ENCODE measurements around the gene RASL10B. TPM values are rescaled to one million over a fixed set of nuclear protein-coding genes. Genes with fewer than 3 reads are reported as not detected.

The RASL10B gene
- total RNA-seq, 2 donors from 2014 or later, result 0.10 to 0.50 TPM

DNA sequence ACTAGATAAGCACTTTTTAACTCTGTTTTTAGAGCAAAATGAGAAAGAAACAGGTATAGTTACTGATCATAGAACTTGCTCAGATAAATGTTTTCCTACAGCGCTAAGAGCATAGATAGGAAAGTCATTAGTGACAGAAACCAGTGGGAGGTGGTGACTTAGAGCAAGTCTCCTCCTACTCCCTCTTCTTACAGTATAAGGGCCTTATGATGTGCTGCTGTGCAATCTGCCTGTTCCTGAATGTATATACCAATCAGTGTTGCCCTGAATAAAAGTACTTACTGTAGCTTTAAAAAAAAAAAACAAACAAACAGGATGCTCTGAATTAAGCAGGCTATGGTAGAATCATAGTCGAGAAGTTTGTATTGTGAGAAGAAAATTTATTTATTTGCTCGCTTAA, 23.3 kb upstream of the RASL10B start:
- no peaks in the 10 kb centered on the region for H3K27me3 Mint-ChIP-seq

DNA sequence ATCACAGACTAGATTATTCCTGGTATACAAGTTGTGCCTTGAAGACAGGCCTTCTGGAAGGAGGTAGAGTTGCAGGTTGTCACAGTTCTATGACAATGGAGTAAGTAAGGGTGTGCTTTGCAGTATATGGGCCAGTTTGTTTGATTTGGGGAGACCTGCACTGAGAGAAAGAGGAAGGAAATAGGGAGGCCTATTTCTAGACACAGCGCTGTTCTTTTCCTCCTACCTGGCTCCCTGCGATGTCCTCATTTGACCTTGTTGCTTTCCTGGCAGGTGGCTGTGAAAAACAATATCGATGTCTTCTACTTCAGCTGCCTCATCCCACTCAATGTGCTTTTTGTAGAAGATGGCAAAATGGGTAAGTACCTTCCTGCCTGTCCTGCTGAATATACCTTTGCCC, 22.5 kb upstream of the RASL10B start:
- no peak for ATAC-seq
- H3K27ac Mint-ChIP-seq, result no peak overlapping the region
- H3K27me3 Mint-ChIP-seq, result no peaks in the 10 kb centered on the region
- no peak overlapping the region for H3K4me3 Mint-ChIP-seq
- no peaks in the 10 kb centered on the region for H3K9me3 ChIP-seq (ENCODE audit: control insufficient read depth, low read length, poor library complexity, severe bottlenecking)
- H3K36me3 Mint-ChIP-seq (ENCODE audit: low read depth), result peaks cover 3% of the 10 kb centered on the region
- no peak for DNase-seq
- peaks cover 36% of the 10 kb centered on the region for H3K4me1 Mint-ChIP-seq

More for the DNA sequence above, 23.3 kb upstream of the RASL10B start:
- no peak for ATAC-seq
- Mint-ChIP-seq H3K36me3 (ENCODE audit: low read depth) (peaks cover 3% of the 10 kb centered on the region), H3K4me1 (peaks cover 36% of the 10 kb centered on the region), H3K4me3 (no peak overlapping the region), H3K27ac (no peak overlapping the region)
- no peak for DNase-seq
- no peaks in the 10 kb centered on the region for H3K9me3 ChIP-seq (ENCODE audit: control insufficient read depth, low read length, poor library complexity, severe bottlenecking)

GRCh38 chr17:35709874-35710273, 21.6 kb upstream of the RASL10B start:
- no peak overlapping the region for H3K27ac Mint-ChIP-seq
- no peaks in the 10 kb centered on the region for H3K27me3 Mint-ChIP-seq
- DNase-seq (no peak), ATAC-seq (no peak)
- peaks cover 31% of the 10 kb centered on the region for H3K4me1 Mint-ChIP-seq
- no peak overlapping the region for H3K4me3 Mint-ChIP-seq
- H3K36me3 Mint-ChIP-seq (ENCODE audit: low read depth), result peaks cover 3% of the 10 kb centered on the region
- H3K9me3 ChIP-seq (ENCODE audit: control insufficient read depth, low read length, poor library complexity, severe bottlenecking), result no peaks in the 10 kb centered on the region

DNA sequence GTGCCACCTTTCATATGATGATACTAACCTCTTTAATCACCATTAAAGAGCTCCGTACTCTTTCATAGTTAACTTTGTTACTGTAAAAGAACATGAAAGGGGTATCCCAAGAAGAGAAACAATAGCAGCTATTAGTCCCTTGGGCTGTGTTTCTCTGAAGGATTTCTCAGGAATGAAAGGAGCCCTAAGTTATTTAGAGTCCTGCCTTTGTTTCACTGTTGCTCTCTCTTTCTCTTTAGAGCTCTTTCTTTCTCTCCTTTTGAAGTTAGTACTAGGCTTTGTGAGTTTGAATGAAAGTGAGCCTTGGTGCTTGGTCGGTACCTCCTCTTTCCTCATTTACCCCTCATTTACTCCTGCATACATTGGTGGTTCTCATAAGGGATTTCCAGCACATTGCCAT, 20.5 kb upstream of the RASL10B start:
- H3K27me3 Mint-ChIP-seq, result no peaks in the 10 kb centered on the region
- H3K4me1 Mint-ChIP-seq, result peaks cover 25% of the 10 kb centered on the region
- ATAC-seq (no peak), DNase-seq (no peak)
- H3K9me3 ChIP-seq (ENCODE audit: control insufficient read depth, low read length, poor library complexity, severe bottlenecking), result no peaks in the 10 kb centered on the region
- H3K4me3 Mint-ChIP-seq, result no peak overlapping the region
- peaks cover 3% of the 10 kb centered on the region for H3K36me3 Mint-ChIP-seq (ENCODE audit: low read depth)
- H3K27ac Mint-ChIP-seq, result no peak overlapping the region

DNA sequence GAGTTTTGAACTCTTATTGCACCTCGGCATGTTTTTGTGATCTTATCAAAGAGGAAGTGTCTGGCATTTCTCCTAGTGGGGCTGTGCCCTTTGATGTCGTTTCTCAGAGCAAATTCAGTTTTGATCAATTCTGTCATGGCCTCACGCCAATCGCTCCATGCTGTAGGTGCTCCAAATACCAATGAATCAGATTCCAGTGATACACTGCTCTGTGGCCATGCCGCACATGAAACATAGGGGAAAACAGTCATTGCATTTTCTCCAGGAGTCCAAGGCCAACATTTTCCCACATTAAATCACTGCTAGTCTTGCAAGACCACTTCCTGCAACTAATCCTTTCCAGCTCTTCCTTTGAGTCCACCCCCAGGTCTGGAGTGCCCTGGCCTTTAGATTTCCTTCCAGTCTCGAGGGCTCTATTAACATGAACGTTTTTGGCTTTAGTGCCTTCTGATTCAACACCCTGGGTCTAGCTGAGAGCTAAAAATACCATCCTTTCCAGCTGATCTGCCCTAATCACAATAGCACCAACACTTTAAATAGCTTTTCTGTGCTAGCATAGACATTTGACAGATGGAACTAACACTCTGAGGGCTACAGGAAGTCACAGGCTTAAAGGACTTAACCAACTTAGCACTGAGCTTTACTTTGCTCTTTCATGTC, 18.2 kb upstream of the RASL10B start:
- Mint-ChIP-seq H3K36me3 (ENCODE audit: low read depth) (peaks cover 3% of the 10 kb centered on the region), H3K27ac (no peak overlapping the region), H3K4me1 (peaks cover 18% of the 10 kb centered on the region), H3K4me3 (no peak overlapping the region), H3K27me3 (no peaks in the 10 kb centered on the region)
- no peaks in the 10 kb centered on the region for H3K9me3 ChIP-seq (ENCODE audit: control insufficient read depth, low read length, poor library complexity, severe bottlenecking)
- ATAC-seq (no peak), DNase-seq (no peak)

DNA sequence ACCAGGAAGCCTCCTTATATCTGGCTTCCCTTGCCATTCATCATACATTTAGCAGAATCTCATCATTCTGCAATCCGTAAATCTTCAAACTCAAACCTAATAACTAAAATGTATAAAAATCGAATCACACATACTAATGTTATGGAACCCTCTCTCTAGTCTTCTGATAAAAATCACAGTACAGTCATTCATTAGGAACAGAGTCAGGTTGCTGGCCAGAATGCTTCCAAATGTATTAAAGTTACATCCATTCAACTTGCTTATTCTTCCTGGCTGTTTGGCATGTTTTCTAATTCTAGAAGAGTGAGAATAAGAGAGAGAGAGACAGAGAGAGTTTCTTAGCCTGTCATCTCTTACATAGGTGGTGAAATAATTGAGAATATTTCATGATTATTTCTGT, 16.5 kb upstream of the RASL10B start:
- Mint-ChIP-seq H3K36me3 (ENCODE audit: low read depth) (peaks cover 5% of the 10 kb centered on the region), H3K27ac (no peak overlapping the region), H3K4me1 (peaks cover 8% of the 10 kb centered on the region), H3K4me3 (no peak overlapping the region), H3K27me3 (no peaks in the 10 kb centered on the region)
- DNase-seq, result no peak
- no peaks in the 10 kb centered on the region for H3K9me3 ChIP-seq (ENCODE audit: control insufficient read depth, low read length, poor library complexity, severe bottlenecking)
- no peak for ATAC-seq

DNA sequence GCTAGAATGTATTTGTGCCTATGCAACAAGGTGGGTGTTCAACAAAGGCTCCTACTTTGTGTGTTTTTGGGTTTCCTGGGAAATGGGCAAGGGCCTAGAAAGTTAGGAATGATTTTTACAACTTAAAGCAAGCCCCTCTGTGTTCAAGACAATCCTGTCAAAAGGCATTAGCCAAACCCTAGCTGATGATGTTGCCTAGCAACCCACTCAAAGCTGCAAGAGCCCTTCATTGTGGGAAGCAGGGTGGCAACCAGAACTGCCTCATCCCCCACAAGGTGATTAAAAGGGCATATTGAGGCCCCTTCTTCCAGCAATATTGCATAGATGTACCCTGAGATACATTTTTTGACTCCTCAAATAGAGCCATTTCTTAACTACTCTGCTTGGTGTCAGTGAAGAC, 16.0 kb upstream of the RASL10B start:
- H3K4me3 Mint-ChIP-seq, result no peak overlapping the region
- H3K36me3 Mint-ChIP-seq (ENCODE audit: low read depth), result peaks cover 5% of the 10 kb centered on the region
- H3K27ac Mint-ChIP-seq, result no peak overlapping the region
- H3K27me3 Mint-ChIP-seq, result no peaks in the 10 kb centered on the region
- no peak for DNase-seq
- no peaks in the 10 kb centered on the region for H3K9me3 ChIP-seq (ENCODE audit: control insufficient read depth, low read length, poor library complexity, severe bottlenecking)
- no peak for ATAC-seq
- peaks cover 6% of the 10 kb centered on the region for H3K4me1 Mint-ChIP-seq

GRCh38 chr17:35716173-35716572, 15.3 kb upstream of the RASL10B start:
- Mint-ChIP-seq H3K27ac (no peak overlapping the region), H3K27me3 (no peaks in the 10 kb centered on the region), H3K4me3 (no peak overlapping the region), H3K4me1 (peaks cover 4% of the 10 kb centered on the region), H3K36me3 (ENCODE audit: low read depth) (peaks cover 5% of the 10 kb centered on the region)
- DNase-seq, result no peak
- no peak for ATAC-seq
- H3K9me3 ChIP-seq (ENCODE audit: control insufficient read depth, low read length, poor library complexity, severe bottlenecking), result no peaks in the 10 kb centered on the region

DNA sequence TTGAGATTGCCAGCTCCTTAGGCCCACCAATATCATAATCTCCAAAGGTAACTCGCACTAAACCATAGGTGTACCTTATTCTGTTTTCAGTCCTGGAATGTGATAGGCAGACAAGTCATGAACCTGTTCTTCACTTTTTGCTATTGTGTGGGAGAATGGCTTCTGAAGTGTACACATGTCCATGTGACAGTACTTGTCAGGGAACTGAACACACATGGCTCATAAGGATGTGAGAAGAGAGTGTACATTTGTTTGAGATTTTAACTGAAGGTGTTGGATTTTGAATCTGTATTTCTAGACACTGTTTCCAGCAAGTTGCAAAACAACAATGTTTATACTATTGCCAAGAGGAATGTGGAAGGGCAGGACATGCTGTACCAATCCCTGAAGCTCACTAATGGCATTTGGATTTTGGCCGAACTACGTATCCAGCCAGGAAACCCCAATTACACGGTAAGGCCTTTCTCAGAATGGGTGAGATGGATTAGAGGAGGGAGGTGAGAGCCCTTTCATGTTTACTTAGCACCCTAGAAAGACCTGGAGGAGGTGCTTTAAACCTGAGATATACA, 14.5 kb upstream of the RASL10B start:
- no peak overlapping the region for H3K4me3 Mint-ChIP-seq
- H3K9me3 ChIP-seq (ENCODE audit: control insufficient read depth, low read length, poor library complexity, severe bottlenecking), result no peaks in the 10 kb centered on the region
- no peak for ATAC-seq
- no peak overlapping the region for H3K27ac Mint-ChIP-seq
- peaks cover 4% of the 10 kb centered on the region for H3K4me1 Mint-ChIP-seq
- no peaks in the 10 kb centered on the region for H3K27me3 Mint-ChIP-seq
- H3K36me3 Mint-ChIP-seq (ENCODE audit: low read depth), result peaks cover 5% of the 10 kb centered on the region
- no peak for DNase-seq

GRCh38 chr17:35717475-35717874, 14.0 kb upstream of the RASL10B start:
- H3K4me3 Mint-ChIP-seq, result no peak overlapping the region
- H3K27me3 Mint-ChIP-seq, result no peaks in the 10 kb centered on the region
- H3K27ac Mint-ChIP-seq, result no peak overlapping the region
- peaks cover 4% of the 10 kb centered on the region for H3K4me1 Mint-ChIP-seq
- DNase-seq (no peak), ATAC-seq (no peak)
- H3K9me3 ChIP-seq (ENCODE audit: control insufficient read depth, low read length, poor library complexity, severe bottlenecking), result no peaks in the 10 kb centered on the region
- H3K36me3 Mint-ChIP-seq (ENCODE audit: low read depth), result peaks cover 5% of the 10 kb centered on the region

- H3K4me3 Mint-ChIP-seq, result no peak overlapping the region
- no peaks in the 10 kb centered on the region for H3K9me3 ChIP-seq (ENCODE audit: control insufficient read depth, low read length, poor library complexity, severe bottlenecking)
- ATAC-seq (no peak), DNase-seq (no peak)
- no peaks in the 10 kb centered on the region for H3K27me3 Mint-ChIP-seq
- peaks cover 9% of the 10 kb centered on the region for H3K36me3 Mint-ChIP-seq (ENCODE audit: low read depth)
- no peak overlapping the region for H3K27ac Mint-ChIP-seq
- peaks cover 2% of the 10 kb centered on the region for H3K4me1 Mint-ChIP-seq
These were observed 7.7 kb upstream of the RASL10B start for GRCh38 chr17:35723735-35724134.

- no peaks in the 10 kb centered on the region for H3K9me3 ChIP-seq (ENCODE audit: control insufficient read depth, low read length, poor library complexity, severe bottlenecking)
- Mint-ChIP-seq H3K36me3 (ENCODE audit: low read depth) (peaks cover 9% of the 10 kb centered on the region), H3K27ac (no peak overlapping the region), H3K4me1 (peaks cover 4% of the 10 kb centered on the region), H3K27me3 (no peaks in the 10 kb centered on the region), H3K4me3 (no peak overlapping the region)
- DNase-seq, result no peak
- no peak for ATAC-seq
These were observed 6.4 kb upstream of the RASL10B start for GRCh38 chr17:35725058-35725457.

DNA sequence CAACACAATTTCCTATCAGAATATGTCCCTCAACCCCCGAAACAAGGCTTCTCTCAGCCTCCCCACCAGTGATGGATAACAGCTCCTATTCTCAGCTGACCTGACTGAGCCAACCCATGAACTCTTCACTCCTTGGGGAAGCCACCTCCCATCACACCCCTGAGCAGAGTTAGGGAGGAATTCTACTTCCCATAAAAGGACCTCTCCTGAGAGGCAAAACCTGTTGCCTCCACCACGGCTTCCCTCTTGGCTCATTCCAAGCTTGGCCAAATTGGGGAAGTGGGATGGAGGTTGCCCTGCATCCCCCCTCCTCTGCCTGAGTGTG, 5.7 kb upstream of the RASL10B start:
- no peaks in the 10 kb centered on the region for H3K9me3 ChIP-seq (ENCODE audit: control insufficient read depth, low read length, poor library complexity, severe bottlenecking)
- ATAC-seq (no peak), DNase-seq (no peak)
- H3K4me1 Mint-ChIP-seq, result peaks cover 7% of the 10 kb centered on the region
- H3K4me3 Mint-ChIP-seq, result no peak overlapping the region
- H3K27ac Mint-ChIP-seq, result no peak overlapping the region
- peaks cover 6% of the 10 kb centered on the region for H3K36me3 Mint-ChIP-seq (ENCODE audit: low read depth)
- H3K27me3 Mint-ChIP-seq, result peaks cover 4% of the 10 kb centered on the region
